NOMO-1 (cell line): ENCODE measurements around the gene EMILIN2.
A peak's percentile ranks its signal among the peaks of the same experiment; 100 is the strongest.
"Not testable (repeated sequence)": the region's sequence is repeated elsewhere in the genome, so short reads cannot be mapped to it uniquely, and the experiment has no call there.

Experiments used
- DNase-seq, 2 experiments: peaks; one replicate each; lab custom pipeline; 2025; ENCODE audit not compliant: unreplicated experiment in 2 of 2; lab: John Stamatoyannopoulos, UW

EMILIN2 gene

GRCh38 chr18:2913398-2914005 lies 66.7 kb downstream of the EMILIN2 start:
- no peak for DNase-seq

GRCh38 chr18:2914185-2914880 lies 67.5 kb downstream of the EMILIN2 start:
- DNase-seq = no peak

- no peak for DNase-seq
These were observed 68.1 kb downstream of the EMILIN2 start for GRCh38 chr18:2914881-2915240.

DNA sequence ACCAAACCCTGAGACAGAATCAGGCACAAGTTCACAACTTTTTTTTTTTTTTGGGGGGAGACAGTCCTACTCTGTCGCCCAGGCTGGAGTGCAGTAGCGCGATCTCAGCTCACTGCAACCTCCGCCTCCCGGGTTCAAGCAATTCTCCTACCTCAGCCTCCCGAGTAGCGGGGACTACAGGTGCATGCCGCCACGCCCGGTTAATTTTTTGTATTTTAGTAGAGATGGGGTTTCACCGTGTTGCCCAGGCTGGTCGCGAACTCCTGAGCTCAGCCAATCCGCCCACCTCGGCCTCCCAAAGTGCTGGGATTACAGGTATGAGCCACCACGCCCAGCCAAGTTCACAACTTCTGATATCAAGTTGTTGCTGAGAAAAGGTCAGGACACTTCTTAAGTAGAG lies 68.7 kb downstream of the EMILIN2 start:
- DNase-seq = not testable (repeated sequence)

DNA sequence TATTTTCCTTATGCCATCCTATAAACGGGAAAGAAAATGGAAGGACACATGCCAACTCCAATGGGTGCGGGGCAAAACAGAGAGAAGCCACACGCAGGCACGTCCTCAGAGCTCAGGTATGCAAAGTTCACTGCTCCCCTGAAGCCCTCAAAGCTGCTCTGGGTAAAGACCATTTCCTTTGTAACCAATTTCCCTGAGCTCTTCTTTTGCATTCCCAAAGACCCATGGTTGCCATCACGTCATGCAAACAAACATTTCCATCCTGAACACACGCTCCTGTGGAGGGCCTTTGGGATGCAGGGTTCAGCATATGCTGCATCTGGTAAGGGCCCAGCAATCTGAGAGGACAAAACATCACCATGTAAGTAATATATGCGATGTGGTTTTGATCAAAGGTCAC lies 69.4 kb downstream of the EMILIN2 start:
- DNase-seq = no peak

DNA sequence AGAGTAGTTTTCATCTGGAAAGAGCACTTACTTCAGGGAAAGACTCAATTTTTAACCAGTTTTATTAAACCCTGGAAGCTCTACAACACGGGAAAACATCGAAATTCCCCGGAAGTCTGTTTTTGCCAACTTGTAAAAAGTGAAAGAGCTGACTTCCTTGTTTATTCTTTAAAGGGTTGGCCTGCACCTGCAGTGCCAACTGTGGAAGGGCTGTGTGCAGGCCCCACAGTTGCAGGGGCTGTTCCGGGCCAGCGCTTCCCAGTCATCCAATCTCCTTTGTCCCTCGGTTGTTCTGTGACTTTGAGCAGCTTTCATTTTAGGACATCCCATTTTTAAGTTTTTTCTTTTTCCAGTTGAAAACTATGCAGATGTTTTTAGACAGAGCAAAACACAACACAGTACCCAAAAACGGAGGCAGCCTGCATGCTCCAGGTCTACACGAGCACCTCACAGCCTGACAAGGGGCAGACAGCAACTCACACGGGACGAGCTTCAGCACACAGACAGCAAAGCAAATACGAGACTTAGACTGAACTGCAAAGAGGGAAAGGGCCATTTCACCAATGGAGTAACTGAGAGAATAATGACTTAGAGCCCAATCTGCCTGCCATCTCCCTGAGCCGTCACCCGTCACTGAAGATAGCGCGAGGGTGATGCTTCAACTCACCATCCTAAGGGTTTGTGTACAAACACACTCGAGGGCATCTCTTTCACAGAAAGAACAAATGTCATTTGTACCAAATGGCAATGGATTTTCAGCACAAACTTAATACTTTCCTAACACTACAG lies 70.6 kb downstream of the EMILIN2 start:
- no peak for DNase-seq

- no peak for DNase-seq
These were observed 72.2 kb downstream of the EMILIN2 start for GRCh38 chr18:2918761-2919550.

GRCh38 chr18:2919600-2919999 lies 72.8 kb downstream of the EMILIN2 start:
- DNase-seq = no peak

DNA sequence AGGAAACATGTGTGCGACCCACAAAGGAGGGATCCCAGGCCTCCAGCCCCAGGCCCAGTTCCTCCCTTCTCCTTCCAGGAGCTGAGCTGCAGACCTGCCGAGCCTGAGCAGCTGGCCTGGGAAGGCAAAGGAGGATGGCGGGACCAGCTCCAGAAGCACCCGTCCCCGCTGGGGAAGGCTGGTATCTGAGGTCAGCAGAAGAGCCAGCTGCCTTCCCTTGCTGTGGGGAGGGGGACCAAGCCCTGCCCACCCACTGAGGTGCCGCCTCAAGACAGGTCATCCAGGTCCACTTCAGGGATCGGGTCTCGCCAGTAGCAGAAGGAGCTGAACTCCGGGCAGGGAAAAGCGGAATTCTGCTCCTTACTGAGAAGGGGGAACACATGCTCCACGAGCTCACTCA lies 73.2 kb downstream of the EMILIN2 start:
- no peak for DNase-seq

DNA sequence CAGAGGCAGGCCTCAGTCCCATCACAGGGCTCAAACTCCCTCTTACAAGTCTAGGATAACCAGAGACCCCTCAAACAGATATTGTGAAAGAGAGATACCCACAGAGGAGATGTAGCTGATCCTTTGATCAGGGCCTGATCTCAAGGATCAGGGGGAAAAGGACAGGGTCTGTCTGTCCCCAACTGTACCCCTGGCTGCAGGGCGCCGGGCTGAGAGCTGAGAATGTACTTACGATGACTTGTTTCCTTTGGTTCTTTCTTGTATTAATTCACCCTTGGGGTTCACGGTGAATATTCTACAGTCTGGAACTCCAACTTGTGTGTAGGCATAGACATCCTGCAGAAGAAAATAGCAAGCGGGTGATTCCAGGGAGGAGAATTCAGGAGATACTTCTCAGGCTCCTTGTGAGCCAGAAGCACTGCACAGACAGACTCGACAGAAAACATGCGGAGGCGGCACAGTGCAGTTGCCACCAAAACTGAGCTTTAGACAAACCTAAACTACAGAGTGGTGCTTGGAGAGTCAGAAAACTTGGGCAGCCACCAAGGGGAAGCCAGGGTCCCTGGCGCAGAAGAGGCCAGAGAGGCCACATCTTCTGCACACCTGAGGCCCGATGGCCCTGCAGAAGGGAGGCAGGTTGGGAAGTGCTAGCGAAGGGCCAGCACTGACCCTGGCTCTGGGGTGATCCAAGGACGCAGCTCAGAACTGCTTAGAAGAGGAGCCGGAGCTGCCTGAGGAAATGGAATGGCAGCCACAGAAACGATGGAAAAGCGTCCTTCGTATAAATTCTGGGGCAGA lies 73.9 kb downstream of the EMILIN2 start:
- no peak for DNase-seq

DNA sequence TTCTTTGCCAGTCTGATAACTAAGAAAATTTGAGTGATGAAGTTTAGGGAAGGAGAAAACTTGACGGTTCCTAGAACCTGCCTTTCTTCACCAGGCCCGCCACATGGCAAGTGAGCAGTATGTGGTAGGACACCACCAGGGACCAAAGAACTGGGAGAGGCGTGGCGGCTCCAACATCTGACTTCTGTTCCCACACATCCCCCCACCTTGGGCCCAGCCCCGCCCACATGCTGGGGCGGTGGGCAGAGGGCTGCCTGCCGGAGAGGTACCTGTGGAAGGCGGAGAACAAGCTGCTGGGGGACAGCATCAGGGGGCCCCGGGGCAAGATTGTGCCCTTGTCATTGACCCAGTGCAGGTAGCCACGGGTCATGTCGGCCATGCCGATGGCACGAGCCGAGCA lies 75.0 kb downstream of the EMILIN2 start:
- no peak for DNase-seq

DNA sequence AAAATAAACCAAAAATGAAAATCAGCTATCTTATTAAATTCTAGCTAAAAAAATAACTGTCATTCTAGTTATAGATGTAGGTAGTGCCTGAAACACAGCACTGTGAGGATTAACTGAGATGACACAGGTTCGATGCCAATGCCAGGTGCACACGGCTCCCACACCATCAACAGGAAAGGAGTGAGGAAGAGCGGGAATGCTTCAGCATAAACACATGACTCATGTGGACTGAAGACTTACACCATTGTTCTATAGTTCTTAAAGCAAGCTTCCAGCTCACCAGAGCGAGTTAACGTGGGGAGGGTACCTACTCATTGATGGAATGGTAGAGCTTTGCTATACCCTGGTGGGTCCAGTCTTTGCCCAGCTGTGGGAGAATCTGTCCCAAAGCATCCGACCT lies 76.7 kb downstream of the EMILIN2 start:
- no peak for DNase-seq

GRCh38 chr18:2924920-2925319 lies 78.1 kb downstream of the EMILIN2 start:
- DNase-seq = no peak

GRCh38 chr18:2926528-2926927 lies 79.7 kb downstream of the EMILIN2 start:
- no peak for DNase-seq

DNA sequence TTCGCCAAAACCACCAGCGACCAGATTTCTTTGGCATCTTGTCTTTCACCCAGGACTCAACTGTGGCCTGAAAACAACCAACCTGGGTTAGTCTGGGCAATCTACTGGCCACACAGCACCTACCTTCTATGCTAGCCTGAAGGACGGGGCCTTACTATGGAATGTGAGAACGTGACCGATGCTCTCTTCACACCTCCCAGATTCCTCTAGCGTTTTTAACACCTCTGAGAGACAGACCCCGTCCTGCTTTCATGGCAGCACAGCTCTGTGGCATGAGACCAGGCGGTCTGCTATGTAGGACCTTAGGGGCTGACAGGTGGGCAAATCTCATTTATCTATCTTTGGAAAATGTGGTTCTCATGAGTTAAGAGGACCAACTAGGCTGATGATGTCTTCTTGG lies 80.9 kb downstream of the EMILIN2 start:
- no peak for DNase-seq

DNA sequence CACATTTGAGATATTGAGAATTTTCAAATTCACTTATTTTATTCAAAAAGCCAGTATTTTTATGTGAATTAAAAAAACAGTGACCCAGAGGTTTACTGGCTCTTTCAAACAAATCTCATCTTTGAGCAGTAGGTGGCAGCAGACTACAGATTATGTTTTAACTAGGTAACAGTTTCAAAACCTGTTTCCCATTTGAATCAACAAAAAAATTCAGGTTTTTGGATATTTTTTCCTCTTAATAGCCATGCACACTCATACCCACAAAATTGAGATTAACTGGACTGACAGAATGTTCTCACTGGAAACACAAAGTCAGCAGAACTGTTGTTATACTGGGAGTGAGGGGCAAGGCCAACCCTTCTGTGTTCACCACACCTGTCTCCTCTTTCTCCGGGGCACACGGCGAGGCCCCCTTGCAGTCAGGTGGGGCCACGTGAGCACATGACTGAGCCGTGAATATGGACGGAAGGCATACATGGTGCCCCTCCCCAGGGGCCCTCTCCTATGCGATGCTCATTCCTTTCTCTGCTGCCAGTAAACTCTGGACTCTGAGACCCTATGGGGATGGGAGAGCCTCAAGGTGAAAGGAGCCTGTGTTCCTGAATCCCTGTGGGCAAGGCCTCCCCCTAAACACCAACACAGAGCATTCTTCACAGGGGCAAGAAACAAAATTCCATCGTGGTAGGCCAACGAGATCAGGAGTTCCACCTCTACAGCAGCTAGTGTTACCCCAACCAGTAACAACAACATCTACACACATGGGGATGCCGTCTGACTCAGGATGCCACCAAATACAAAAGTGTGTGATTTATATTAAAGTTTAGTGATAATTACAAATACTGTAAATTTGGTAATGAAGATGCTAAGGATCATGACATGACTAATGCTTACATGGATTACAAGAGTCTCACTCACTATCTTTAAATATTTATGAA lies 85.7 kb downstream of the EMILIN2 start:
- DNase-seq = peak; percentile 16 to 66

DNA sequence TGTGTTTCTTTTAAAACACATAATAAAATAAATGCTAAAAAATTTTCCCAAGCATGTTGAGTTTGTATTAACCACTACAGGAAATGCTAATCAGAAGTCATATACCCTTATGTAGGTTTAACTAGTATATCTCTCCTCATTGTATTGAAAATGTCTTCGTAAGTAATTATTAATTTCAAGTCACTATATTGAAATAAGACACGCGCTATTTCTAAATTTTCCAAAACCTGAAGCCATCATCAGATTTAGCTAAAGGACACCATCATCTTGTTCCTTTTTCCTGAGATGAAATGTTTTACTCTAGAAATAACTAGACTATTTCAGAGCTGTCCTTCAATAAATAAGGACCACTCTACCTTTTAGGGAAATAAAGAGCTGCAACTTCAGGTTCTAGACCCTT lies 87.2 kb downstream of the EMILIN2 start:
- DNase-seq = no peak

GRCh38 chr18:2935438-2936192 lies 88.8 kb downstream of the EMILIN2 start:
- no peak for DNase-seq

- DNase-seq = no peak
These were observed 92.5 kb downstream of the EMILIN2 start for GRCh38 chr18:2939317-2939716.
